IPS DF 6.9 (cell line): ENCODE data around the gene PNPLA1.
A peak's percentile ranks its signal among the peaks of the same experiment; 100 is the strongest.

Experiments used
- DNase-seq: peaks from one replicate; pipeline ENCODE4 v3.0.0-alpha.2; 2013; ENCODE audit warnings: low read depth, low spot score
- H3K27ac ChIP-seq: one replicate; pipeline ENCODE4 v1.5.1; 2013; ENCODE audit warnings: low read length, control low read depth
- H3K27me3 ChIP-seq: 2 replicates; pipeline ENCODE4 v1.6.1; 2013; ENCODE audit warnings: mild to moderate bottlenecking, low read length; ENCODE audit not compliant: control insufficient read depth, insufficient read depth
- H3K36me3 ChIP-seq: 2 replicates; pipeline ENCODE4 v1.6.1; 2013; ENCODE audit warnings: low read length; ENCODE audit not compliant: control insufficient read depth, insufficient read depth
- H3K4me1 ChIP-seq: 2 replicates; pipeline ENCODE4 v1.6.1; 2013; ENCODE audit warnings: low read length; ENCODE audit not compliant: control insufficient read depth, insufficient read depth
- H3K4me3 ChIP-seq: 2 replicates; pipeline ENCODE4 v1.5.1; 2013; ENCODE audit warnings: mild to moderate bottlenecking, low read length
- H3K9me3 ChIP-seq: 2 replicates; pipeline ENCODE4 v1.6.1; 2013; ENCODE audit warnings: low read length, inconsistent platforms; ENCODE audit not compliant: control insufficient read depth, insufficient read depth
- WGBS: extraction: QIAGEN DNeasy Blood & Tissue Kit; methylation state at CpG from one replicate; pipeline ENCODE4 v1.1.7; 2013; ENCODE audit warnings: mixed read lengths, missing lambda C conversion rate; ENCODE audit not compliant: insufficient read length, insufficient coverage; 5-methylcytosine and 5-hydroxymethylcytosine counted together

PNPLA1 gene

DNA sequence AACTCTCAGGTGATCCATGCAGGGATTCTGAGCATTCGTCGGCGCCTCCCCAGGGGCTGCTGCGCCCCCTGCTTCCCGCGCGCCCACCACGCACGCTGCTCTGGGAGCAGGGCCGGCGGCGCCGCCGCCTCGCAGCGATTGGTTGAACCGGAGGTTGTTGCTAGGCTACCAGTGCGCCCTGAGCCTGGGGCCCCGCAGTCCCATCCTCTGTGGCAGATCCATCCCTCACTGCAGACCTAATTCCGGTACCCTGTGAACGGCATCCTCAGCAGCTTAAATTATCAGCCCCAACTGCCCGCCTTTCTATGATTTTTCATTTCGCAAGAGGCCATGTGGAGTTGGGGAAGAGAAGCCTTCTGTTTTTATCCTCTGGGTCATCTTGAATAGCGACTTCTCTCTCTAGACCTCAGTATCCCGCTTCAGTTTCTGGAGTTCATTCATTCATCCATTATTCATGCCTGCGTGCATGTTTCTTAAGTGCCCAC, 15.4 kb downstream of the PNPLA1 start:
- Histone ChIP-seq H3K36me3 (no peaks in the 10 kb centered on the region), H3K27ac (no peak overlapping the region), H3K4me1 (0 out of 2 replicates have a peak, but pooled peaks cover 2% of the 10 kb centered on the region), H3K9me3 (no peaks in the 10 kb centered on the region), H3K27me3 (no peaks in the 10 kb centered on the region), H3K4me3 (no peak overlapping the region)
- peak; percentile 35 for DNase-seq
- no CpG with 5 or more reads among the region's 26 CpGs for WGBS

DNA sequence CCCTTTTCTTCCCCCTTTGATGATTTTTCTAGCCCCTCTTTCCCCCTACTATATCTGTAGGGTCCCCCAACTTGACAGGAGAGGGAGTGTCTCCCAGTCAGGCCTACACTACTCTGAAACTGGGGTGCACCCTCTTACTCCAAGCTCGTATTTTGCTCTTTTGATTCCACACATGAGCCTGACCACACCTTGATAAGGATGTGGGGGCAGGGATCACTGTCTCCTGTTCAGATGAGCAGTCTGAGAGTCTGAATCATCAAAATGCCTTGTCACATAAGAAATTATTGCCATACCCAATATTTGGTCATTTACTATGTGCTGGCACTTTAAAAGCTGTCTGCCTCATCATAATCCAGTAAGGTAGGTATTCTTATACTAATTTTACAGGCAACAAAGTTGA, 15.9 kb downstream of the PNPLA1 start:
- no CpG with 5 or more reads among the region's 1 CpG for WGBS
- Histone ChIP-seq H3K4me1 (0 out of 2 replicates have a peak, but pooled peaks cover 2% of the 10 kb centered on the region), H3K36me3 (no peaks in the 10 kb centered on the region), H3K4me3 (no peak overlapping the region), H3K27ac (no peak overlapping the region), H3K9me3 (no peaks in the 10 kb centered on the region), H3K27me3 (no peaks in the 10 kb centered on the region)
- no peak for DNase-seq

- Histone ChIP-seq H3K4me3 (no peak overlapping the region), H3K36me3 (no peaks in the 10 kb centered on the region), H3K27ac (no peak overlapping the region), H3K9me3 (no peaks in the 10 kb centered on the region), H3K27me3 (no peaks in the 10 kb centered on the region), H3K4me1 (0 out of 2 replicates have a peak, but pooled peaks cover 2% of the 10 kb centered on the region)
- WGBS: no CpG with 5 or more reads among the region's 5 CpGs
- DNase-seq: no peak
Measured at GRCh38 chr6:36286858-36287257, 17.0 kb downstream of the PNPLA1 start.

DNA sequence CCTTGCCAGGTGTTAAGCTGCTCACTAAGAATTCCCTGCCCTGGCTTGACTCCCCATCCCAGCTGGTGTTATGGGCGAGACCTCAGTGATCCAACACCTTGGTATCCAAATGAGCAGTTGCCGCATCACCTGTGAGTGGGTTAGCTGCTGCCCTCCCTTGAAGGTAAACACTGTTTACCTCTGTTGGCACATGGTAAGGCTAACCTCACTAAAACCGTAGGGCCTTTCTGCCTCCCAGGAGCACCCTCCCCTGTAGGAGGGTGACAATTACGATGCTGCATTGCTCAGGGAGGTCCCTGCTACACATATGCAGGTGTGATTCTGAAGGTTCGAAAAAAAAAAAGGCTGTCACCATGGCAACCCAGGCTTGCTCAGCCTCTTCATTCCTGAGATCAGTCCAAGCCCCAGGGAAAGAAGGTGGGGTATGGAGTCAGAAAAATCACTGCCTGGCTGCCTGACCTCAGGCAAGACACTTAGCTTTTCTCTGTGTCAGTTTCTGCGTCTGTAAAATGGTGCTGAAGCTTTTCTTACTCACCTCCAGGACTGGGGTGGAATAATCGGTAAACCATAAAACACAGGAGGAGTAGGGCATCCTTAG, 19.5 kb downstream of the PNPLA1 start:
- DNase-seq: peak; percentile 20
- no peak overlapping the region for H3K27ac ChIP-seq
- H3K9me3 ChIP-seq: no peaks in the 10 kb centered on the region
- no peaks in the 10 kb centered on the region for H3K36me3 ChIP-seq
- WGBS: no CpG with 5 or more reads among the region's 7 CpGs
- no peaks in the 10 kb centered on the region for H3K27me3 ChIP-seq
- H3K4me1 ChIP-seq: 0 out of 2 replicates have a peak, but pooled peaks cover 2% of the 10 kb centered on the region
- H3K4me3 ChIP-seq: no peak overlapping the region

GRCh38 chr6:36290668-36291620, 21.1 kb downstream of the PNPLA1 start:
- no CpG with 5 or more reads among the region's 23 CpGs for WGBS

DNA sequence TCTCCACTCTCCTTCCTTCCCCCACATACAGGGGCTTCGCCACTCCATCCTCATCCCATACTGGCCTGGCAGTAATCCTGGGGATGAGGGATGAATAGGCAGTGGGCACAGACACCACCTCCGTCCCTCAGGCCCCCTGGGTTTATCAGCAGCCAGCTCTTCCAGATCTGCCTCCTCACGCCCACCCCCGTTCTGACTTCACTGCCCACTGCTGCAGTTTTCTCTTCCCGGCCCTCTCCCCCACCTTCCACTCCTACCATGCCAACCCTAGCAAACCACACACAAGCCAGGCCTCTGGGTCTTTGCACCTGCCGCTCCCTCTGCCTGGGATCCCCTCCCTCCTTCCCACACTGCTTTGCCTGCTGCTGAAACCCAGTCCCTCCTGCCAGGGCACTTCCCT, 22.3 kb downstream of the PNPLA1 start:
- no CpG with 5 or more reads among the region's 6 CpGs for WGBS
- Histone ChIP-seq H3K4me1 (0 out of 2 replicates have a peak, but pooled peaks cover 2% of the 10 kb centered on the region), H3K9me3 (no peaks in the 10 kb centered on the region), H3K36me3 (no peaks in the 10 kb centered on the region), H3K4me3 (no peak overlapping the region), H3K27me3 (no peaks in the 10 kb centered on the region), H3K27ac (no peak overlapping the region)
- DNase-seq: no peak

More at GRCh38 chr6:36290668-36291620, 21.1 kb downstream of the PNPLA1 start:
- H3K36me3 ChIP-seq: no peaks in the 10 kb centered on the region
- H3K27me3 ChIP-seq: no peaks in the 10 kb centered on the region
- H3K27ac ChIP-seq: no peak overlapping the region
- DNase-seq: no peak
- H3K4me3 ChIP-seq: no peak overlapping the region
- H3K4me1 ChIP-seq: 0 out of 2 replicates have a peak, but pooled peaks cover 2% of the 10 kb centered on the region
- H3K9me3 ChIP-seq: no peaks in the 10 kb centered on the region

DNA sequence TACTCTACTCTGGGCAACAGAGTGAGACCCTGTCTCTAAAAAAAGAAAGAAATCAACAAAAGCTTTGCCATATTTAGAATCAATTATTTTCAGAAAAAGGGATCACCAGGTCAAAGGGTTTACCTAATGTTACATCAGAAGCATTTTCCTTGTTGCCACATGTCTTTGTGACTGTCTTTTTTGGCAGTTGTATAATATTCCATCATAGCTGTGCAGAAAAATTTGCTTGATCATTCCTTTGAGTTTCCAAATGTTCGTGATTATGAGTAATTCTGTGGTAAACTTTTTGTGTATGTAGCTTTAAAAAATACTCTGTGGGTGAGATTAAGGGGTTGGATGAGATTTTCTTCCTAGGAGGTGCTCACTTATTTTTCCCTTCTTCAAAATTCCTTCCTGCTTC, 26.4 kb downstream of the PNPLA1 start:
- Histone ChIP-seq H3K27me3 (no peaks in the 10 kb centered on the region), H3K4me3 (no peak overlapping the region), H3K4me1 (no peaks in the 10 kb centered on the region), H3K9me3 (no peaks in the 10 kb centered on the region), H3K36me3 (no peaks in the 10 kb centered on the region), H3K27ac (no peak overlapping the region)
- no CpG with 5 or more reads among the region's 1 CpG for WGBS
- DNase-seq: no peak

GRCh38 chr6:36297051-36297450, 27.2 kb downstream of the PNPLA1 start:
- Histone ChIP-seq H3K27ac (no peak overlapping the region), H3K36me3 (no peaks in the 10 kb centered on the region), H3K4me3 (no peak overlapping the region), H3K27me3 (no peaks in the 10 kb centered on the region), H3K9me3 (no peaks in the 10 kb centered on the region), H3K4me1 (no peaks in the 10 kb centered on the region)
- WGBS: no CpG with 5 or more reads among the region's 6 CpGs
- DNase-seq: no peak

DNA sequence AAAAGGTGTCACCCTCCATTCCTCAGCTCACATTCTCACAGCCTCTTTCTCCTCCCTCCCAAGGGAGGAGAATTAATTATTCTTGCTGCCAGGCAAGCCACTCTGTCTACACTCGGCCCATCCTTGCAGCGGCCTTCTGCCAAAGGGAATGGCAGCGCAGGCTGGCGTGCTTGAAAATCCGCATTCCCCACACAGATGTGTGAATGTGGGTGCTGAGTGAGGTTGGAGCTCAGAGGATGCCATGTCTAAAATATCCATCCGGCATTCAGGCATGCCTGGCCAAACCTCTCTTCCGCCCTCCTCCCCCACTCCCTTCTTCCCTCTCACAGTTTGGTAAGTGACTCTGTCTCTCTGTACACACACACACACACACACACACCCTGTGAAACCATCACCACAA, 27.7 kb downstream of the PNPLA1 start:
- WGBS: no CpG with 5 or more reads among the region's 7 CpGs
- Histone ChIP-seq H3K4me3 (no peak overlapping the region), H3K27ac (no peak overlapping the region), H3K27me3 (no peaks in the 10 kb centered on the region), H3K4me1 (no peaks in the 10 kb centered on the region), H3K36me3 (no peaks in the 10 kb centered on the region), H3K9me3 (no peaks in the 10 kb centered on the region)
- no peak for DNase-seq

DNA sequence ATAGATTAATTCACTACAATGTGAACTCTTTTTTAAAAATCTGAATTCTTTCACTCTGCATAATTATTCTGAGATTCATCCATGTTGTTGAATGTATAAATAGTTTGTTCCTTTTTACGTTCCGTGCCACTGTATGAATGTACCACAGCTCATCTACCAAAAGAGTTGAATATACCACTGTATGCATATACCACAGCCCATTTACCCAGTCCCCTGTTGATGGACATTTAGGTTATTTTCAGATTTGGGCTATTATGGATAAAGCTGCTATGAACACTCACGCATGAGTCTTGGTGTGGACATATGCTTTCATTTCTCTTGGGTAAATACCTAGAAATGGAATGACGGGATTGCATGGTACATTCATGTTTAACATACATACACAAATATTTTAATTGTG, 28.2 kb downstream of the PNPLA1 start:
- H3K27me3 ChIP-seq: no peaks in the 10 kb centered on the region
- no peak overlapping the region for H3K27ac ChIP-seq
- H3K36me3 ChIP-seq: no peaks in the 10 kb centered on the region
- H3K4me3 ChIP-seq: no peak overlapping the region
- no CpG with 5 or more reads among the region's 4 CpGs for WGBS
- H3K9me3 ChIP-seq: no peaks in the 10 kb centered on the region
- DNase-seq: no peak
- no peaks in the 10 kb centered on the region for H3K4me1 ChIP-seq
